Measurements from ENCODE around the gene MTRF1L.

MTRF1L gene

GRCh38 chr6:153027480-153027879 is 25.0 kb upstream of the MTRF1L start:
- ATAC-seq (ENCODE audit: insufficient read depth, low read depth) (no peak), DNase-seq (no peak)
- H2AFZ ChIP-seq (ENCODE audit: low read depth, low read length) = no peak overlapping the region
- H3K9ac ChIP-seq (ENCODE audit: low read depth, low read length) = no peak overlapping the region
- H3K27me3 ChIP-seq (ENCODE audit: insufficient read depth, low read length, poor library complexity) = peaks cover 17% of the 10 kb centered on the region
- no peak overlapping the region for H3K27ac ChIP-seq (ENCODE audit: low read length)
- H3K79me2 ChIP-seq (ENCODE audit: insufficient read depth, low read length) = no peaks in the 10 kb centered on the region
- no peak overlapping the region for H3K4me3 ChIP-seq (ENCODE audit: low read depth in 1 of 2, low read length in 2 of 2)
- no peak overlapping the region for H3K4me2 ChIP-seq (ENCODE audit: insufficient read depth, low read length)
- no peaks in the 10 kb centered on the region for H3K4me1 ChIP-seq (ENCODE audit: insufficient read depth, low read length)
- H3K36me3 ChIP-seq (ENCODE audit: insufficient read depth, low read length) = no peaks in the 10 kb centered on the region
- no peaks in the 10 kb centered on the region for H4K20me1 ChIP-seq (ENCODE audit: insufficient read depth, low read length)
- H3K9me3 ChIP-seq (ENCODE audit: insufficient read depth, low read length, severe bottlenecking) = no peaks in the 10 kb centered on the region
- TF ChIP-seq EZH2 (IDR thresholded peaks at IDR 0.05; ENCODE audit: borderline replicate concordance, low read depth, low read length, severe bottlenecking) = no peak
- TF ChIP-seq CTCF (IDR thresholded peaks at IDR 0.05; ENCODE audit: borderline replicate concordance, extremely low read depth, low read length, poor library complexity, severe bottlenecking) = no peak

- ATAC-seq (ENCODE audit: insufficient read depth, low read depth) = no peak
- Histone ChIP-seq H3K79me2 (ENCODE audit: insufficient read depth, low read length) (no peaks in the 10 kb centered on the region), H3K4me2 (ENCODE audit: insufficient read depth, low read length) (no peak overlapping the region), H3K4me3 (ENCODE audit: low read depth in 1 of 2, low read length in 2 of 2) (no peak overlapping the region), H3K36me3 (ENCODE audit: insufficient read depth, low read length) (no peaks in the 10 kb centered on the region), H2AFZ (ENCODE audit: low read depth, low read length) (no peak overlapping the region), H4K20me1 (ENCODE audit: insufficient read depth, low read length) (no peaks in the 10 kb centered on the region), H3K27ac (ENCODE audit: low read length) (no peak overlapping the region), H3K9ac (ENCODE audit: low read depth, low read length) (no peak overlapping the region), H3K27me3 (ENCODE audit: insufficient read depth, low read length, poor library complexity) (peaks cover 10% of the 10 kb centered on the region), H3K4me1 (ENCODE audit: insufficient read depth, low read length) (no peaks in the 10 kb centered on the region), H3K9me3 (ENCODE audit: insufficient read depth, low read length, severe bottlenecking) (no peaks in the 10 kb centered on the region)
- no peak for DNase-seq
- TF ChIP-seq CTCF (IDR thresholded peaks at IDR 0.05; ENCODE audit: borderline replicate concordance, extremely low read depth, low read length, poor library complexity, severe bottlenecking) (no peak), EZH2 (IDR thresholded peaks at IDR 0.05; ENCODE audit: borderline replicate concordance, low read depth, low read length, severe bottlenecking) (no peak)
Measured at GRCh38 chr6:153024709-153025017, 22.2 kb upstream of the MTRF1L start.

DNA sequence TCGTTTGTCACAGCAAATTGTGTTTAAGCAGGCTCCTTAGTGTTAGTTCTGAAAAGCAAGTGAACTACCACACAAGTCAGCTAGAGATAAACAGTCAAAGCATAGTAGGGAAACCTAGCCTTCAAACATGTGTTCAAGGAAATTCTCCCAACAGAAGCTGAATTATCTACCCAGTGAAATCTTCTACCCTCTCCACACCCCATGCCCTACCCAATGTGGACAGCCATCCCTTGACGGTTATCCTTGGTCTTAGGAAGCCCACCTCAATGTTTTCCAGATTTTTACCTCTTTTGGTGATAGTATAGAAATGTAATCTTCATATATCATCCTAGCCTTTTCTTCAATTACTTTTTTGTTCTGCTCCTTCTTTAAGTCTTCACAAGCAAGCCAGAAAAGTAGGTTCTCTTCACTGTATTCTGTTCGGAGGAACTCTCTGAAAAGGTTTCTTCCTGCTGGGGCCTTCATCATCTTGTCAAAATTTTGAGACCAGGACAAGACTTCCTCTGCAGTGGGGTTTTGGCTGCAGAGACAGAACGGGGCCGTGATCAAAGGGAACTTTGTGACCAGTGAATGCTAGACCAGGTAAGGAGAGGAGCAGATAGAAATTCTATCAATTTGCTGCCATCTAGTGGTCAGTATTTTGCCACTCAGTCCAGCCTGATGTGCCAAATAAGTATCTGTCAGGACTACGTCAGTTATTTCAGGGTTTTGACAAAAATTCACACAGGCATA is 21.6 kb upstream of the MTRF1L start:
- H3K4me2 ChIP-seq (ENCODE audit: insufficient read depth, low read length) = no peak overlapping the region
- H3K27me3 ChIP-seq (ENCODE audit: insufficient read depth, low read length, poor library complexity) = peaks cover 10% of the 10 kb centered on the region
- no peak overlapping the region for H3K27ac ChIP-seq (ENCODE audit: low read length)
- no peak overlapping the region for H2AFZ ChIP-seq (ENCODE audit: low read depth, low read length)
- H3K4me3 ChIP-seq (ENCODE audit: low read depth in 1 of 2, low read length in 2 of 2) = no peak overlapping the region
- ATAC-seq (ENCODE audit: insufficient read depth, low read depth) = peak; percentile 98
- H3K79me2 ChIP-seq (ENCODE audit: insufficient read depth, low read length) = no peaks in the 10 kb centered on the region
- H4K20me1 ChIP-seq (ENCODE audit: insufficient read depth, low read length) = no peaks in the 10 kb centered on the region
- no peaks in the 10 kb centered on the region for H3K36me3 ChIP-seq (ENCODE audit: insufficient read depth, low read length)
- H3K9me3 ChIP-seq (ENCODE audit: insufficient read depth, low read length, severe bottlenecking) = no peaks in the 10 kb centered on the region
- peak; percentile 52 for DNase-seq
- no peaks in the 10 kb centered on the region for H3K4me1 ChIP-seq (ENCODE audit: insufficient read depth, low read length)
- H3K9ac ChIP-seq (ENCODE audit: low read depth, low read length) = no peak overlapping the region
- TF ChIP-seq CTCF (IDR thresholded peaks at IDR 0.05; ENCODE audit: borderline replicate concordance, extremely low read depth, low read length, poor library complexity, severe bottlenecking) (peak; percentile 86), EZH2 (IDR thresholded peaks at IDR 0.05; ENCODE audit: borderline replicate concordance, low read depth, low read length, severe bottlenecking) (no peak)

Measured in DND-41 (cell line).